ENCODE data around the gene RFC4. TPM values are rescaled to one million over a fixed set of nuclear protein-coding genes. Genes with fewer than 3 reads are reported as not detected.

RFC4 gene
- total RNA-seq, 4 donors from 2014 or later: 7.2 to 226 (median 10.5) TPM; not detected in 1

DNA sequence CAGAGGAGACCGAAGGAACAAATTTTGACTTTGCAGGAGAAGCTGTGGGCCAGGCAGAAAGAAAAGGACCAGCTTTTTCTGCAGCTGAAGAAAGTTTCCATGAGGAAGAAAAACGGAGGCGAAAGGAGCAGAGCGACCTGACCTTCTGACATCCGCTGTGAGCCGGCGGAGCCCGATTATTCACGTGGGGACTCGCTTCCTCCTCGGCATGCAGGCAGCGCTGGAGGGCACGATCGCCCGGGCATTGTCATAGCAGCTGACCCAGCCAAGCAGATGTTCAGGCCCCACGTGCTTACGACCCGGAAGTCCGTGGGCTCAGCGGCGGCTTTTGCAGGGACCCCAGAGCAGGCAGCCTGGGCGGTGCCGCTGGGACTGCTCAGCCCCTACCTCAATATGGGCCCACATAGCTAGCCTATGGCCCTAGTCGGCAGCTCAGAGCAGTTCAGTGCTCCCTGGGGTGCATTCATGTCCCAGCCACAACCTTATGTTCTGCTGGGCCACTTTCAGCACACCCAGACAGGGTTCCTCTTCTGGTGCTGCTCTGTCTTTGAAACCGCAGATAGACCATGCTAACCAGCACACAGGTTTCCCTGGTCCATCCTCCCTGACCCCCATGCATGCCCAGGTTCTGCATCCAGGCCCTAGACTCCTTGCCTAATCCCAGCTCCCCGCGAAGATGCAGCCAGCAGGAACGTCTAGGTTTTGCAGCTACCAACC, 33.4 kb downstream of the RFC4 start:
- Histone ChIP-seq H3K4me1 (peaks cover 0 to 14% (median 7%) of the 10 kb centered on the region in 4 donors), H3K27ac (peak overlapping the region; percentile 38 to 70 (median 66)), H3K9me3 (no peaks in the 10 kb centered on the region), H3K36me3 (no peaks in the 10 kb centered on the region), H3K27me3 (peaks cover 4% of the 10 kb centered on the region), H3K4me3 (peak overlapping the region; percentile 22 to 62 (median 42))
- intact Hi-C loops (cut with DNase I; ENCODE audit: low total_unique reads) (no loop called here), in situ Hi-C loops (cut with MboI; ENCODE audit: low pct_ligation_motif_present in 1 of 4, low pct_unique_long_range_greater_than_20kb in 1 of 4, low sequenced_read_pairs in 3 of 4) (no loop called here)
- peak; percentile 79 for DNase-seq
- no peak for TF ChIP-seq POLR2A (IDR thresholded peaks at IDR 0.05)
- no peak for TF ChIP-seq CTCF (IDR thresholded peaks at IDR 0.05)
- TF ChIP-seq EP300 (IDR thresholded peaks at IDR 0.05; ENCODE audit: low read depth): no peak
- TF ChIP-seq POLR2AphosphoS5 (IDR thresholded peaks at IDR 0.05): peak in 2 of 3 donors; percentile 39 to 50
- WGBS, 2 donors (ENCODE audit: low coverage in 1 of 2): 8 to 27% methylated on average over 7 to 28 of the region's 28 CpGs

DNA sequence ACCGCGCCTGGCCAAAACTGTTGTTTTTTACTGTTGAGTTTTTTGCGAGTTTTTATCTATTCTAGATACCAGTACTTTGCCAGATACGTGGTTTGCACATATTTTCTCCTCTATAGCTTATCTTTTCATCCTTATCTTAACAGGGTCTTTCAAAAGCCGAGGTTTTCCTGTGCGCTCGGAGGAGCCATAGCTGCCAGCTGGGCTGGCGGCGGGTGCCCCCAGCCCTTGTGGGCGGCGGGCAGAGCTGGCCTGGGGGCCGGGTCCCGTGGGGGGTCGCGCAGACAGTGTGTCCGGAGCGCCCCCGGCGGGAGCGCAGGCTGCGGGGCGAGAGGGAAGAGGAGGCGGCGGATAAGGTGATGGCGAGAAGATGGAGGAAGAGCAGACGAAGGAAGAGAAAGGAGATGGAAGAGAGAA, 34.0 kb downstream of the RFC4 start:
- H3K4me3 ChIP-seq: peak overlapping the region; percentile 22 to 62 (median 42)
- intact Hi-C loops (cut with DNase I; ENCODE audit: low total_unique reads) (no loop called here), in situ Hi-C loops (cut with MboI; ENCODE audit: low pct_ligation_motif_present in 1 of 4, low pct_unique_long_range_greater_than_20kb in 1 of 4, low sequenced_read_pairs in 3 of 4) (no loop called here)
- peaks cover 4% of the 10 kb centered on the region for H3K27me3 ChIP-seq
- H3K9me3 ChIP-seq: no peaks in the 10 kb centered on the region
- H3K36me3 ChIP-seq: no peaks in the 10 kb centered on the region
- H3K4me1 ChIP-seq: peaks cover 0 to 14% (median 7%) of the 10 kb centered on the region in 4 donors
- TF ChIP-seq CTCF (IDR thresholded peaks at IDR 0.05): no peak
- no peak for TF ChIP-seq POLR2A (IDR thresholded peaks at IDR 0.05)
- TF ChIP-seq POLR2AphosphoS5 (IDR thresholded peaks at IDR 0.05): no peak
- no peak for TF ChIP-seq EP300 (IDR thresholded peaks at IDR 0.05; ENCODE audit: low read depth)
- DNase-seq: no peak
- WGBS, 2 donors (ENCODE audit: low coverage in 1 of 2): 22 to 23% methylated on average over 5 to 26 of the region's 26 CpGs
- peak overlapping the region; percentile 38 to 70 (median 66) for H3K27ac ChIP-seq

DNA sequence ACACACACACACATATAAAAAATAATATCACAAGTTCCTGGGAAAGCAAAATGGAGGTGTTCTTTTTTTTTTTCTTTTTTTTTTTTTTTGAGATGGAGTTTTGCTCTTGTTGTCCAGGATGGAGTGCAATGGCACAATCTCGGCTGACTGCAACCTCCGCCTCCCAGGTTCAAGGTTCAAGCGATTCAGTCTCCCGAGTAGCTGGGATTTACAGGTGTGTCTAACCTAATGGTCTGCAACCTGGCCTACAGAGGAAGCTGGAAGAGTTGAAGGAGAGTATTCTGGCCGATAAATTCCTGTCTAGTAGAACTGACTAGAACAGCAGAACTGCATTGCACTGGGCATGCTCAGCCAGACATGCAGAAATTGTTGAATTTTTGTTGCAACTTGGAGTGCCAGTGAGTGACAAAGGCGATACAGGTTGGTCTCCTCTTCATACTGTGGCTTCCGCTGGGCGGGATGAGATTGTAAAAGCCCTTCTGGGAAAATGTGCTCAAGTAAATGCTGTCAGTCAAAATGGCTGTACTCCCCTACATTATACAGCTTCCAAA, 45.3 kb downstream of the RFC4 start:
- no peaks in the 10 kb centered on the region for H3K36me3 ChIP-seq
- H3K27ac ChIP-seq: no peak overlapping the region
- H3K4me3 ChIP-seq: no peak overlapping the region
- H3K4me1 ChIP-seq: no peaks in the 10 kb centered on the region
- TF ChIP-seq POLR2AphosphoS5 (IDR thresholded peaks at IDR 0.05): no peak
- no peak for TF ChIP-seq CTCF (IDR thresholded peaks at IDR 0.05)
- no peak for TF ChIP-seq POLR2A (IDR thresholded peaks at IDR 0.05)
- no peak for TF ChIP-seq EP300 (IDR thresholded peaks at IDR 0.05; ENCODE audit: low read depth)
- in situ Hi-C loops (cut with MboI; ENCODE audit: low pct_ligation_motif_present in 1 of 4, low pct_unique_long_range_greater_than_20kb in 1 of 4, low sequenced_read_pairs in 3 of 4) (no loop called here), intact Hi-C loops (cut with DNase I; ENCODE audit: low total_unique reads) (no loop called here)
- H3K9me3 ChIP-seq: no peaks in the 10 kb centered on the region
- no peaks in the 10 kb centered on the region for H3K27me3 ChIP-seq
- WGBS, 2 donors (ENCODE audit: low coverage in 1 of 2): 86% methylated on average over 8 of the region's 8 CpGs; no CpG with 5 or more reads in 1 of the 2 donors
- no peak for DNase-seq

DNA sequence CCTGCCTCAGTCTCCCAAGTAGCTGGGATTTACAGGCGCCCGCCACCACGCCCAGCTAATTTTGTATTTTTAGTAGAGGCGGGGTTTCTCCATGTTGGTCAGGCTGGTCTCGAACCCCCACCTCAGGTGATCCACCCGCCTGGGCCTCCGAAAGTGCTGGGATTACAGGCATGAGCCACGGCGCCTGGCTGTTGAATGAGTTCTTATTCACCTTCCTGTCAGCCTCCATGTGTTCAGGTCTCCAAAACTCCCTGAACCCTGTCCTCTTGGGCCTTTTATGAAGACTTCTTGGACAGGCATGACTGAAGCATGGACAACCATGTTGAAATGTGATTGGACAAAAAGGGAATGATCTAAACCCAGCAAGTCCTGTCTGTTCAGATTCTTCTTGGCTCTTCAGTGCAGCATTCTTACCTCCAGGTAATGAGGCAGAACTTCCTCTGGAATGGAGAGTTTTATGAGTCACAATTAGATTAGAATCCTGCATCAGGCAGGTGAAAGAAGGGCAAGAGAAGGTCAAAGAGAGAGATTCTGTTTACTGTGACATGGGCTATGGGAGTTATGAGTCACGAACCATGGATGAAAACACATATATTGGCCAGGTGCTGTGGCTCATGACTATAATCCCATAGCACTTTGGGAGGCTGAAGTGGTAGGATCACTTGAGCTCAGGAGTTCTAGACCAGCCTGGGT, 46.0 kb downstream of the RFC4 start:
- no peak overlapping the region for H3K27ac ChIP-seq
- in situ Hi-C loops (cut with MboI; ENCODE audit: low pct_ligation_motif_present in 1 of 4, low pct_unique_long_range_greater_than_20kb in 1 of 4, low sequenced_read_pairs in 3 of 4): no loop called here
- TF ChIP-seq EP300 (IDR thresholded peaks at IDR 0.05; ENCODE audit: low read depth) (no peak), POLR2A (IDR thresholded peaks at IDR 0.05) (no peak), CTCF (IDR thresholded peaks at IDR 0.05) (no peak), POLR2AphosphoS5 (IDR thresholded peaks at IDR 0.05) (no peak)
- intact Hi-C loops (cut with DNase I; ENCODE audit: low total_unique reads): no loop called here
- no peaks in the 10 kb centered on the region for H3K4me1 ChIP-seq
- no peaks in the 10 kb centered on the region for H3K27me3 ChIP-seq
- H3K36me3 ChIP-seq: no peaks in the 10 kb centered on the region
- no peak for DNase-seq
- no peak overlapping the region for H3K4me3 ChIP-seq
- 81 to 95% methylated on average over 3 to 10 of the region's 10 CpGs for WGBS, 2 donors (ENCODE audit: low coverage in 1 of 2)
- H3K9me3 ChIP-seq: no peaks in the 10 kb centered on the region

All from transverse colon (tissue), 4 donors.